ENCODE data around the gene RNF223. TPM values are rescaled to one million over a fixed set of nuclear protein-coding genes. Genes with fewer than 3 reads are reported as not detected.
A peak's percentile ranks its signal among the peaks of the same experiment; 100 is the strongest.

RNF223 gene
- total and polyA plus RNA-seq, 8 donors: 1.4 to 8.1 (median 3.4) TPM; not detected in 3

GRCh38 chr1:1075148-1075935 lies 1.2 kb upstream of the RNF223 start:
- H3K36me3 ChIP-seq: no peaks in the 10 kb centered on the region
- 53 to 73% (median 64%) methylated on average over 12 to 21 of the region's 21 CpGs for WGBS, 5 donors

GRCh38 chr1:1074631-1075147 lies 583 bp upstream of the RNF223 start:
- peak overlapping the region; percentile 79 to 94 (median 80) for H3K27ac ChIP-seq

More at GRCh38 chr1:1075148-1075935, 1.2 kb upstream of the RNF223 start:
- H3K27me3 ChIP-seq: peaks cover 0 to 79% (median 12%) of the 10 kb centered on the region in 3 donors
- peaks cover 12 to 40% (median 25%) of the 10 kb centered on the region in 4 donors for H3K4me1 ChIP-seq
- intact Hi-C loops (cut with DNase I; ENCODE audit: low total_unique reads): no loop called here
- DNase-seq: no peak
- H3K27ac ChIP-seq: peak overlapping the region in 4 of 5 donors; percentile 79 to 94 (median 84)
- no peaks in the 10 kb centered on the region for H3K9me3 ChIP-seq
- TF ChIP-seq CTCF (IDR thresholded peaks at IDR 0.05): no peak
- TF ChIP-seq POLR2A (IDR thresholded peaks at IDR 0.05): no peak
- TF ChIP-seq EP300 (IDR thresholded peaks at IDR 0.05): no peak
- TF ChIP-seq POLR2AphosphoS5 (IDR thresholded peaks at IDR 0.05): no peak
- no peak overlapping the region for H3K4me3 ChIP-seq

GRCh38 chr1:1072849-1073742 lies 1.0 kb downstream of the RNF223 start:
- peak overlapping the region; percentile 79 to 94 (median 80) for H3K27ac ChIP-seq
- WGBS, 5 donors: 47 to 73% (median 60%) methylated on average over 14 to 28 of the region's 28 CpGs
- no peaks in the 10 kb centered on the region for H3K9me3 ChIP-seq
- no peaks in the 10 kb centered on the region for H3K36me3 ChIP-seq
- H3K4me1 ChIP-seq: peaks cover 18 to 50% (median 34%) of the 10 kb centered on the region in 4 donors
- H3K27me3 ChIP-seq: peaks cover 3 to 84% (median 30%) of the 10 kb centered on the region in 3 donors
- DNase-seq: peak in 1 of 2 donors; percentile 46
- peak overlapping the region; percentile 17 to 33 (median 30) for H3K4me3 ChIP-seq
- TF ChIP-seq POLR2AphosphoS5 (IDR thresholded peaks at IDR 0.05): no peak
- no peak for TF ChIP-seq EP300 (IDR thresholded peaks at IDR 0.05)
- TF ChIP-seq POLR2A (IDR thresholded peaks at IDR 0.05): no peak
- TF ChIP-seq CTCF (IDR thresholded peaks at IDR 0.05): no peak
- intact Hi-C loops (cut with DNase I; ENCODE audit: low total_unique reads): no loop called here

More at GRCh38 chr1:1074631-1075147, 583 bp upstream of the RNF223 start:
- H3K4me1 ChIP-seq: peaks cover 9 to 40% (median 24%) of the 10 kb centered on the region in 4 donors
- intact Hi-C loops (cut with DNase I; ENCODE audit: low total_unique reads): no loop called here
- H3K36me3 ChIP-seq: no peaks in the 10 kb centered on the region
- H3K27me3 ChIP-seq: peaks cover 0 to 79% (median 15%) of the 10 kb centered on the region in 3 donors
- peak in 1 of 2 donors; percentile 52 for DNase-seq
- TF ChIP-seq EP300 (IDR thresholded peaks at IDR 0.05): no peak
- no peak for TF ChIP-seq POLR2AphosphoS5 (IDR thresholded peaks at IDR 0.05)
- no peak for TF ChIP-seq CTCF (IDR thresholded peaks at IDR 0.05)
- TF ChIP-seq POLR2A (IDR thresholded peaks at IDR 0.05): no peak
- no peaks in the 10 kb centered on the region for H3K9me3 ChIP-seq
- WGBS, 5 donors: 65 to 75% (median 69%) methylated on average over 11 to 14 of the region's 14 CpGs
- H3K4me3 ChIP-seq: no peak overlapping the region

All from stomach (tissue), 9 donors.